Smooth muscle cell (in vitro differentiated cells): ENCODE measurements around the gene USP48. TPM values are rescaled to one million over a fixed set of nuclear protein-coding genes. Genes with fewer than 3 reads are reported as not detected.

Experiments
- DNase-seq: peaks from one replicate; lab custom pipeline; 2025; ENCODE audit not compliant: unreplicated experiment; lab: John Stamatoyannopoulos, UW
- H2AFZ ChIP-seq: fragments of 200-600 bp; sonication (generic); 2 replicates; pipeline ENCODE4 v1.6.0; 2016; ENCODE audit warnings: antibody characterized with exemption, low read depth, mild to moderate bottlenecking
- H3F3A ChIP-seq: fragments of 200-600 bp; sonication (generic); 2 replicates; pipeline ENCODE4 v1.6.0; 2017; ENCODE audit warnings: antibody characterized with exemption, low read depth
- H3K27ac ChIP-seq: fragments of 200-600 bp; sonication (generic); 2 replicates; pipeline ENCODE4 v1.5.1; 2016; ENCODE audit warnings: low read depth, mild to moderate bottlenecking
- H3K27me3 ChIP-seq: fragments of 200-600 bp; sonication (generic); 2 replicates; pipeline ENCODE4 v1.6.1; 2016; ENCODE audit warnings: low read depth, mild to moderate bottlenecking
- H3K36me3 ChIP-seq: fragments of 200-600 bp; sonication (generic); 2 replicates; pipeline ENCODE4 v1.5.1; 2016; ENCODE audit warnings: low read depth
- H3K4me1 ChIP-seq: fragments of 200-600 bp; sonication (generic); 2 replicates; pipeline ENCODE4 v1.5.1; 2016; ENCODE audit warnings: low read depth
- H3K4me2 ChIP-seq: fragments of 200-600 bp; sonication (generic); 2 replicates; pipeline ENCODE4 v1.6.0; 2016; ENCODE audit warnings: mild to moderate bottlenecking
- H3K4me3 ChIP-seq: fragments of 200-600 bp; sonication (generic); 2 replicates; pipeline ENCODE4 v1.5.1; 2016; ENCODE audit warnings: mild to moderate bottlenecking
- H3K79me2 ChIP-seq: fragments of 200-600 bp; sonication (generic); 2 replicates; pipeline ENCODE4 v1.6.0; 2016; ENCODE audit warnings: low read depth, mild to moderate bottlenecking
- H3K9ac ChIP-seq: fragments of 200-600 bp; sonication (generic); 2 replicates; pipeline ENCODE4 v1.6.0; 2016; ENCODE audit warnings: low read depth
- H3K9me3 ChIP-seq: fragments of 200-600 bp; sonication (generic); replicated peaks from 2 replicates; pipeline ENCODE4 v1.5.1; 2016; ENCODE audit warnings: low read depth
- H4K20me1 ChIP-seq: fragments of 200-600 bp; sonication (generic); 2 replicates; pipeline ENCODE4 v1.6.0; 2016; ENCODE audit warnings: low read depth
- WGBS: methylation state at CpG from one replicate; pipeline ENCODE4 v1.1.7; 2016; ENCODE audit warnings: low lambda C conversion rate; 5-methylcytosine and 5-hydroxymethylcytosine counted together
- polyA plus RNA-seq: library from polyadenylated mRNA; unstranded; fragments of >200 nt; fragmentation: Nextera tagmentation; extraction: Ambion mirVana; gene quantifications from 2 replicates; pipeline ENCODE4 v1.2.1, GENCODE V29; 2016
- total RNA-seq: library from RNA; depleted of rRNA; stranded (reverse); fragments of >200 nt; gene quantifications from 2 replicates; pipeline ENCODE4 v1.2.3, GENCODE V29; 2014
- TF ChIP-seq, protein P1 (sequence below): fragments of 200-600 bp; sonication (generic); IDR thresholded peaks from 2 replicates; pipeline ENCODE4 v1.5.1; 2017; ENCODE audit warnings: borderline replicate concordance, mild to moderate bottlenecking, antibody characterized with exemption; ENCODE audit not compliant: insufficient read depth, poor library complexity, severe bottlenecking

USP48 gene
- total and polyA plus RNA-seq, 2 experiments from 2014 or later, result 34.5 to 76.0 TPM

DNA sequence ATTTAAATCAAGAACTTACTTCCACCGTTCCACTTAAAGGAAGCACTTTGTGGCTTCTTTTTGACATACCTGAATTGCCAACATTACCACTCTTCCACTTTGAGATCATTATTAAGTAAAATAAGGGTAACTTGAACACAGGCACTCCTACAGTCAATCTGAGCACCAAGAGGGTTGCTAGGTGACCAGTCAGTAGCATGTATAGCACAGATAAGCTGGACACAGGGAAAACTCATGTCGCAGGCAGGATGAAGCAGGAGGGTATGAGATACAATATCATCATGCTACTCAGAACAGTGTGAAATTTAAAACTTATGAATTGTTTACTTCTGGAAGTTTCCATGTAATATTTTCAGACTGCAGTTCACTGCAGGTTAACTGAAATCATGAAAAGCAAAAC is 66.8 kb downstream of the USP48 start:
- Histone ChIP-seq H2AFZ (no peak overlapping the region), H3K4me2 (no peak overlapping the region), H3F3A (no peaks in the 10 kb centered on the region), H4K20me1 (peaks cover 14% of the 10 kb centered on the region), H3K4me3 (no peak overlapping the region), H3K4me1 (no peaks in the 10 kb centered on the region), H3K9ac (no peak overlapping the region), H3K27me3 (no peaks in the 10 kb centered on the region), H3K9me3 (no peaks in the 10 kb centered on the region), H3K79me2 (no peaks in the 10 kb centered on the region), H3K27ac (no peak overlapping the region), H3K36me3 (peaks cover 40% of the 10 kb centered on the region)
- TF ChIP-seq, protein P1, sequence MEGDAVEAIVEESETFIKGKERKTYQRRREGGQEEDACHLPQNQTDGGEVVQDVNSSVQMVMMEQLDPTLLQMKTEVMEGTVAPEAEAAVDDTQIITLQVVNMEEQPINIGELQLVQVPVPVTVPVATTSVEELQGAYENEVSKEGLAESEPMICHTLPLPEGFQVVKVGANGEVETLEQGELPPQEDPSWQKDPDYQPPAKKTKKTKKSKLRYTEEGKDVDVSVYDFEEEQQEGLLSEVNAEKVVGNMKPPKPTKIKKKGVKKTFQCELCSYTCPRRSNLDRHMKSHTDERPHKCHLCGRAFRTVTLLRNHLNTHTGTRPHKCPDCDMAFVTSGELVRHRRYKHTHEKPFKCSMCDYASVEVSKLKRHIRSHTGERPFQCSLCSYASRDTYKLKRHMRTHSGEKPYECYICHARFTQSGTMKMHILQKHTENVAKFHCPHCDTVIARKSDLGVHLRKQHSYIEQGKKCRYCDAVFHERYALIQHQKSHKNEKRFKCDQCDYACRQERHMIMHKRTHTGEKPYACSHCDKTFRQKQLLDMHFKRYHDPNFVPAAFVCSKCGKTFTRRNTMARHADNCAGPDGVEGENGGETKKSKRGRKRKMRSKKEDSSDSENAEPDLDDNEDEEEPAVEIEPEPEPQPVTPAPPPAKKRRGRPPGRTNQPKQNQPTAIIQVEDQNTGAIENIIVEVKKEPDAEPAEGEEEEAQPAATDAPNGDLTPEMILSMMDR, result no peak
- whole genome bisulfite sequencing, result 94% methylated on average over 2 of the region's 2 CpGs
- no peak for DNase-seq

DNA sequence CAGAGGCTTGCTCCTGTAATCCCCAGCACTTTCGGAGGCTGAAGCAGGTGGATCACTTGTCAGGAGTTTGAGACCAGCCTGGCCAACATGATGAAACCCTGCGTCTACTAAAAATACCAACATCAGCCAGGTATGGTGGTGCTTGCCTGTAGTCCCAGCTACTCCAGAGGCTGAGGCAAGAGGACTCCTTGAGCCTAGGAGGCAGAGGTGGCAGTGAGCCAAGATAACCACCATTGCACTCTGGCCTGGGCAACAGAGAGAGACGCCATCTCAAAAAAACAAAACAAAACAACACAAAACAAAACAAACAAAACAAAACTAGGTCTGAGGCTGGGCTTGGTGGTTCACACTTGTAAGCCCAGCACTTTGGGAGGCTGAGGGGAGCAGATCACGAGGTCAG is 75.1 kb downstream of the USP48 start:
- TF ChIP-seq, protein P1, result no peak
- H3K4me2 ChIP-seq, result no peak overlapping the region

DNA sequence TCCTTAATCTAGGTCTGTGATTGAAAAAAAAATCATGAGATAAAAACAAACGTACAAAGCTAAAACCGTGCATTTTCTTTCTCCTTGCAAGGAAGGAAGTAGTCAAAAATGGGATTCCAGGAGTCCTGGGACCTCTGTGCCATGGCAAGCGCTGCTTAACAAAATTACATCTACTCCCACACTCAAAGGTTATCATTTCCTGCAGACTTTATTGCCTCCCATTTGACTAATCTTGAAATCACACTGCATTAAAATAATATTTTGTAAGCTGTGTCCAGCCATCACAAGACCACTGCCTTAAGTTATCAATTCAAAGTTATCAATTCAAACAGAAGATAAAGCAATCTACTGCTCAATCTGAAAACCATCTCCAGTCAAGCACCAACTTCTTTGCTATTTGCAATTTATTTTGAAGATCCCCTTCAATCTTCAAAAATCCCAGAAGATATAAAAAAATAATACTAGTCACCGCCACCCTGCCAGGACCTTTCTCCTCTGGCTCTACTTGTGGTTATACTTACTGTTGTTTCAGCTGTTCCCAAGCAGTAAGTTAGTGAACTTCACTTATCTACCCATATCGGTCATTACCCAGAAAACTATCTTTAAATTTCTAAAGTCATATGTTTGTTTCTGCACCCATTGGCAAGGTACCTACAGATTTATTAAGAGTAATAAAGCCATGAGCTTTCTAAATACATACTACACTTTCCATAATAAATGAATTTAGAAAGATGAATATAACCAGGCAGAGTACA is 75.7 kb downstream of the USP48 start:
- TF ChIP-seq, protein P1, result no peak
- DNase-seq, result no peak

More for the DNA sequence above, 75.1 kb downstream of the USP48 start:
- H3K4me1 ChIP-seq, result peaks cover 16% of the 10 kb centered on the region
- H3F3A ChIP-seq, result no peaks in the 10 kb centered on the region
- H3K79me2 ChIP-seq, result no peaks in the 10 kb centered on the region
- H3K27me3 ChIP-seq, result no peaks in the 10 kb centered on the region
- 96% methylated on average over 4 of the region's 4 CpGs for WGBS
- H3K4me3 ChIP-seq, result no peak overlapping the region
- H4K20me1 ChIP-seq, result peaks cover 52% of the 10 kb centered on the region
- H2AFZ ChIP-seq, result no peak overlapping the region
- H3K36me3 ChIP-seq, result peaks cover 8% of the 10 kb centered on the region
- no peak overlapping the region for H3K27ac ChIP-seq
- no peak overlapping the region for H3K9ac ChIP-seq
- no peaks in the 10 kb centered on the region for H3K9me3 ChIP-seq
- DNase-seq, result no peak

More for the DNA sequence above, 75.7 kb downstream of the USP48 start:
- Histone ChIP-seq H3K4me1 (peaks cover 16% of the 10 kb centered on the region), H4K20me1 (peaks cover 52% of the 10 kb centered on the region), H3K79me2 (no peaks in the 10 kb centered on the region), H3K9ac (no peak overlapping the region), H3F3A (no peaks in the 10 kb centered on the region), H3K27me3 (no peaks in the 10 kb centered on the region), H3K9me3 (no peaks in the 10 kb centered on the region), H3K36me3 (peaks cover 10% of the 10 kb centered on the region), H3K27ac (no peak overlapping the region), H3K4me2 (no peak overlapping the region), H3K4me3 (no peak overlapping the region), H2AFZ (no peak overlapping the region)
- WGBS, result 95% methylated on average over 5 of the region's 5 CpGs
